GM12873 (cell line): ENCODE measurements around the gene CNGA3.

Source experiments
- CTCF ChIP-seq: IDR thresholded peaks from 2 replicates; pipeline ENCODE4 v1.5.1; 2012; ENCODE audit warnings: low read depth, mild to moderate bottlenecking, moderate library complexity, low read length, control low read depth; ENCODE audit not compliant: insufficient read depth; ENCODE audit errors: missing control alignments

Gene CNGA3

GRCh38 chr2:98408155-98408554, 61.9 kb downstream of the CNGA3 start:
- TF ChIP-seq CTCF = no peak

- TF ChIP-seq CTCF = peak; percentile 76
These were observed 66.6 kb downstream of the CNGA3 start for GRCh38 chr2:98412751-98413458.

- TF ChIP-seq CTCF = no peak
These were observed 70.3 kb downstream of the CNGA3 start for GRCh38 chr2:98416383-98417159.

GRCh38 chr2:98419544-98419943, 73.3 kb downstream of the CNGA3 start:
- TF ChIP-seq CTCF = no peak

- TF ChIP-seq CTCF = no peak
These were observed 73.9 kb downstream of the CNGA3 start for GRCh38 chr2:98419977-98420725.

- no peak for TF ChIP-seq CTCF
These were observed 76.2 kb downstream of the CNGA3 start for GRCh38 chr2:98422449-98422848.

GRCh38 chr2:98426771-98427170, 80.5 kb downstream of the CNGA3 start:
- no peak for TF ChIP-seq CTCF
